Prostate gland (tissue), 2 donors: Measurements from ENCODE around the gene FLRT1. TPM values are rescaled to one million over a fixed set of nuclear protein-coding genes. Genes with fewer than 3 reads are reported as not detected.

Experiments used
- DNase-seq: peaks from one replicate; pipeline ENCODE4 v3.0.0-alpha.2; 2019; ENCODE audit warnings: low spot score
- H3K27ac ChIP-seq, 2 donors: fragments of 200-600 bp; sonication (generic); 2 replicates each; pipeline ENCODE4 v1.5.1; 2017 to 2019
- H3K27me3 ChIP-seq: fragments of 200-600 bp; sonication (generic); replicated peaks from 2 replicates; pipeline ENCODE4 v1.5.1; 2019; ENCODE audit not compliant: insufficient read depth
- H3K36me3 ChIP-seq, 2 donors: fragments of 200-600 bp; sonication (generic); 1 replicate in 1 of 2; 2 replicates in 1 of 2; pipeline versions ENCODE4 v1.5.1 to v1.8.1; 2017 to 2019
- H3K4me1 ChIP-seq: fragments of 200-600 bp; sonication (generic); replicated peaks from 2 replicates; pipeline ENCODE4 v1.5.1; 2019
- H3K4me3 ChIP-seq, 2 donors: fragments of 200-600 bp; sonication (generic); 2 replicates each; pipeline ENCODE4 v1.5.1; 2017 to 2019
- H3K9me3 ChIP-seq: fragments of 200-600 bp; sonication (generic); 2 replicates; pipeline ENCODE4 v1.5.1; 2017
- CTCF ChIP-seq, 4 experiments: fragments of 200-600 bp in 2 of 4; fragments of 450-650 bp in 2 of 4; sonication (generic) in 2 of 4; IDR thresholded peaks; 1 replicate in 3 of 4; 2 replicates in 1 of 4; pipeline ENCODE4 v1.5.1; 2016 to 2019; ENCODE audit warnings: antibody characterized with exemption in 4 of 4, mild to moderate bottlenecking in 2 of 4, moderate library complexity in 2 of 4
- POLR2A ChIP-seq: fragments of 450-650 bp; IDR thresholded peaks from one replicate; pipeline ENCODE4 v1.6.1; 2016; ENCODE audit warnings: antibody characterized with exemption, mild to moderate bottlenecking
- POLR2AphosphoS5 ChIP-seq: sonication (generic); formaldehyde crosslinking; IDR thresholded peaks from one replicate; pipeline ENCODE4 v1.6.1; 2017; ENCODE audit warnings: antibody characterized with exemption
- WGBS: methylation state at CpG from one replicate; pipeline ENCODE4 v1.1.5; 2018; 5-methylcytosine and 5-hydroxymethylcytosine counted together
- intact Hi-C: fragments of 100-400 bp; cut with DNase I; formaldehyde crosslinking; loops from one replicate; pipeline ENCODE4 v1.14.2; 2022
- total RNA-seq, 2 donors: library from RNA; depleted of rRNA; stranded (reverse); fragments of >200 nt; gene quantifications; one replicate each; pipeline ENCODE4 v1.1.0, GENCODE V29; 2016

FLRT1 gene
- total RNA-seq, 2 donors from 2014 or later, result 0.36 to 0.57 TPM

DNA sequence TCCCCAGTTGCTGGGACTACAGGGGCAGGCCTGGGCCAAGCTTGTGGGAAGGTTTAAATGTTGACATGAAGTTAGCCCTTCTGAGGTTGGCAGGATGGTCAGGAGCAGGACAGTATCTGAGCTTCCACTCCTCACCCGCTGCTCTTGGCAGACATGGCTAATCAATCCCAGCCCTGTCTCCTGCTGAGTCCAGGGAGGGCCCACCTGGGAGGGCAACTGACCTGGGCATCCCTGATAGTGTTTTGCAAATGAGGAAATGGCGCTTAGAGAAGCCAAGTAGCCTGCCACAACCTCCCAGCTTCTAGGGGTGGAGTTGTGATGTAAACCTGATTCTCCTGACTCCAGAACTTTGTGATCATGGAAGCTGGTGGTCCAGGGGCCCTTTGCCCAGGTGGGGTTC lies 16.7 kb downstream of the FLRT1 start:
- TF ChIP-seq CTCF (IDR thresholded peaks at IDR 0.05) (no peak), POLR2A (no peak), POLR2AphosphoS5 (no peak)
- Histone ChIP-seq H3K36me3 (no peaks in the 10 kb centered on the region), H3K4me3 (no peak overlapping the region), H3K27me3 (no peaks in the 10 kb centered on the region), H3K4me1 (no peaks in the 10 kb centered on the region), H3K27ac (no peak overlapping the region), H3K9me3 (no peaks in the 10 kb centered on the region)
- intact Hi-C loops, result no loop called here
- WGBS, result 92% methylated on average over 2 of the region's 2 CpGs
- no peak for DNase-seq

DNA sequence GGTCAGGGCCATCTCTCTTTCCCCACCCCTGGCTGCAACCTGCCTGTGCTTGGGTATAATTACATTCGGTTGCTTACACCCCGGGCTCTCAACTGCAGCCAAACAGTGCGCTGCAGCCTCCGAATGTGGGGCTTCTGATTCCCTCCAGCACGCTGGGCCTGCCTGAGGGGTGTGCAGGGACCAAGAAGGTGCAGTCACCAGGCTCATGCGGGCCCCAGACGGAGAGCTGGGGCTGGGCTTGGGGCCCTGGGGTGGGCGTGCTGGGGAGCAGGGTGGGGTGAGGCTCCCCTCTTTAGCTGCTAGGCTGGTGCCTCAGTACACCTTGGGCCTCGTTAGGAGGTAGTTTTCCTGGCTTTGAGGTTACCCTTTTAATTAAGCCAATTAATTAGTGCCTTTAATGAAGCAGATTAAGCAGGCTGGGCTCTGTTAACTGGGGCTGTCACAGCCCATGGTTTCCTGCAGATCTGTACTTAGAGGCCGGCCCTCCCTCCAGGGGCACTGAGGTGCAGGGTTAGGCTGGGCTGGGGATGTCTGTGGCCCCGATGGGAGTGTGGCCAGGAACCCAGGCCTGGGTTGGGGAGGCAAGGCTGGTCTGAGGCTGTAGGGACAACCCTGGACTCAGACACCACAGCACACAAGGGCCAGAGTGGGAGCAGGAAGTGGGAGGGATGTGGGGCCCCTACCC lies 17.3 kb downstream of the FLRT1 start:
- TF ChIP-seq CTCF (IDR thresholded peaks at IDR 0.05), result no peak
- no peak overlapping the region for H3K27ac ChIP-seq
- H3K36me3 ChIP-seq, result no peaks in the 10 kb centered on the region
- no peaks in the 10 kb centered on the region for H3K9me3 ChIP-seq
- intact Hi-C loops, result no loop called here
- no peak for DNase-seq
- no peak overlapping the region for H3K4me3 ChIP-seq
- no peaks in the 10 kb centered on the region for H3K27me3 ChIP-seq
- 93% methylated on average over 11 of the region's 11 CpGs for WGBS
- no peaks in the 10 kb centered on the region for H3K4me1 ChIP-seq

GRCh38 chr11:64053699-64054098 lies 18.0 kb downstream of the FLRT1 start:
- no peak overlapping the region for H3K27ac ChIP-seq
- H3K9me3 ChIP-seq, result no peaks in the 10 kb centered on the region
- no peaks in the 10 kb centered on the region for H3K36me3 ChIP-seq
- no peak for TF ChIP-seq POLR2AphosphoS5
- no peak for TF ChIP-seq POLR2A
- no peak for TF ChIP-seq CTCF (IDR thresholded peaks at IDR 0.05)
- intact Hi-C loops, result no loop called here
- 88% methylated on average over 15 of the region's 15 CpGs for WGBS
- H3K4me1 ChIP-seq, result no peaks in the 10 kb centered on the region
- DNase-seq, result no peak
- no peak overlapping the region for H3K4me3 ChIP-seq
- no peaks in the 10 kb centered on the region for H3K27me3 ChIP-seq

- no peak for DNase-seq
- Histone ChIP-seq H3K4me1 (no peaks in the 10 kb centered on the region), H3K27me3 (no peaks in the 10 kb centered on the region), H3K36me3 (no peaks in the 10 kb centered on the region), H3K27ac (no peak overlapping the region), H3K9me3 (no peaks in the 10 kb centered on the region), H3K4me3 (no peak overlapping the region)
- no peak for TF ChIP-seq POLR2AphosphoS5
- no peak for TF ChIP-seq POLR2A
- no peak for TF ChIP-seq CTCF (IDR thresholded peaks at IDR 0.05)
- intact Hi-C loops, result no loop called here
- 44% methylated on average over 6 of the region's 8 CpGs for WGBS
Measured at GRCh38 chr11:64055077-64055476, 19.3 kb downstream of the FLRT1 start.

- Histone ChIP-seq H3K27ac (no peak overlapping the region), H3K4me1 (no peaks in the 10 kb centered on the region), H3K9me3 (no peaks in the 10 kb centered on the region), H3K4me3 (no peak overlapping the region), H3K27me3 (no peaks in the 10 kb centered on the region), H3K36me3 (no peaks in the 10 kb centered on the region)
- 71% methylated on average over 15 of the region's 15 CpGs for WGBS
- intact Hi-C loops, result no loop called here
- DNase-seq, result no peak
- no peak for TF ChIP-seq POLR2AphosphoS5
- no peak for TF ChIP-seq POLR2A
- no peak for TF ChIP-seq CTCF (IDR thresholded peaks at IDR 0.05)
Measured at GRCh38 chr11:64056213-64056785, 20.6 kb downstream of the FLRT1 start.
